ENCODE data around the gene OR14J1. TPM values are rescaled to one million over a fixed set of nuclear protein-coding genes. Genes with fewer than 3 reads are reported as not detected.
"Not testable (repeated sequence)": the region's sequence is repeated elsewhere in the genome, so short reads cannot be mapped to it uniquely, and the experiment has no call there.

OR14J1 gene
- polyA plus RNA-seq, 1 of the 3 experiments (the other 2 are of a cell fraction), result not detected

DNA sequence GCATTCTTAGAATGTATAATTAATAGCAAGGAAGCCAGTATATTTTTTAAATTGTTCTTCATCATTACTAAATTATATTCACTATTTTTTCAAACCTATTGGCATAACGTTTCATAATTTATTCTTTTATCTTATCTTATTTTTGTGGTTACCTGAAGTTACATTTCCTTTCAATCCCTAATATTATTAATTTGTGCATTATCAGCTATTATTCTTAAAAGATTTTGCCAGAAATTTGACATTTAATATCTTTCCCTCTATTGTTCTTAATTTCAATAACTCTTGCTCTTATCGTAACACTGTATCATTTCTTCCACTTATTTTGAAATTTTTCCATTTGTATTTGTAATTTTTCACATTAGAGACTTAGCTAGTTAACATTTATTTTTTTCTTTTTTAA lies 18.4 kb downstream of the OR14J1 start:
- no peaks in the 10 kb centered on the region for H3K36me3 ChIP-seq (replicated peaks in 1 of 2; ENCODE audit: control insufficient read depth in 1 of 2, insufficient read depth in 2 of 2, low read length in 1 of 2)
- H3K4me2 ChIP-seq, result no peak overlapping the region
- no peaks in the 10 kb centered on the region; the same call in 1 of the 2 replicates for H3K27me3 ChIP-seq (ENCODE audit: insufficient read depth)
- no peaks in the 10 kb centered on the region for H3K4me1 ChIP-seq (ENCODE audit: control insufficient read depth in 1 of 2, insufficient read depth in 2 of 2, low read depth in 1 of 2, low read length in 1 of 2)
- no peaks in the 10 kb centered on the region for H3K79me2 ChIP-seq (ENCODE audit: insufficient read depth)
- no peaks in the 10 kb centered on the region for H3F3A ChIP-seq (replicated peaks; ENCODE audit: insufficient read depth)
- H4K20me1 ChIP-seq (ENCODE audit: insufficient read depth), result no peaks in the 10 kb centered on the region
- no peak overlapping the region for H2AFZ ChIP-seq (ENCODE audit: low read depth)
- no peaks in the 10 kb centered on the region for H3K9me3 ChIP-seq
- WGBS (ENCODE audit: low lambda C conversion rate), result 3% methylated on average over 2 of the region's 2 CpGs
- CTCF ChIA-PET, result no interaction called here
- no peaks in the 10 kb centered on the region for H3K9me2 ChIP-seq
- POLR2A ChIA-PET, result no interaction called here
- no peak overlapping the region for H3K4me3 ChIP-seq (ENCODE audit: low read depth in 2 of 2, low read length in 1 of 2)
- no peak overlapping the region for H3K9ac ChIP-seq
- no peak for DNase-seq
- no peak for TF ChIP-seq MEF2A (IDR thresholded peaks at IDR 0.05; ENCODE audit: borderline replicate concordance, low read depth)
- no peak for TF ChIP-seq FOSL2 (IDR thresholded peaks at IDR 0.05; ENCODE audit: borderline replicate concordance, low read depth)
- TF ChIP-seq, protein P1, sequence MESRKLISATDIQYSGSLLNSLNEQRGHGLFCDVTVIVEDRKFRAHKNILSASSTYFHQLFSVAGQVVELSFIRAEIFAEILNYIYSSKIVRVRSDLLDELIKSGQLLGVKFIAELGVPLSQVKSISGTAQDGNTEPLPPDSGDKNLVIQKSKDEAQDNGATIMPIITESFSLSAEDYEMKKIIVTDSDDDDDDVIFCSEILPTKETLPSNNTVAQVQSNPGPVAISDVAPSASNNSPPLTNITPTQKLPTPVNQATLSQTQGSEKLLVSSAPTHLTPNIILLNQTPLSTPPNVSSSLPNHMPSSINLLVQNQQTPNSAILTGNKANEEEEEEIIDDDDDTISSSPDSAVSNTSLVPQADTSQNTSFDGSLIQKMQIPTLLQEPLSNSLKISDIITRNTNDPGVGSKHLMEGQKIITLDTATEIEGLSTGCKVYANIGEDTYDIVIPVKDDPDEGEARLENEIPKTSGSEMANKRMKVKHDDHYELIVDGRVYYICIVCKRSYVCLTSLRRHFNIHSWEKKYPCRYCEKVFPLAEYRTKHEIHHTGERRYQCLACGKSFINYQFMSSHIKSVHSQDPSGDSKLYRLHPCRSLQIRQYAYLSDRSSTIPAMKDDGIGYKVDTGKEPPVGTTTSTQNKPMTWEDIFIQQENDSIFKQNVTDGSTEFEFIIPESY (IDR thresholded peaks at IDR 0.05; ENCODE audit: borderline replicate concordance, low read depth), result no peak
- no peak for TF ChIP-seq RXRA (IDR thresholded peaks at IDR 0.05; ENCODE audit: borderline replicate concordance, low read depth)
- TF ChIP-seq RAD21 (IDR thresholded peaks at IDR 0.05; ENCODE audit: low read length), result no peak
- TF ChIP-seq POLR2AphosphoS5 (IDR thresholded peaks at IDR 0.05; ENCODE audit: low read depth, low read length), result no peak
- TF ChIP-seq, protein P2, sequence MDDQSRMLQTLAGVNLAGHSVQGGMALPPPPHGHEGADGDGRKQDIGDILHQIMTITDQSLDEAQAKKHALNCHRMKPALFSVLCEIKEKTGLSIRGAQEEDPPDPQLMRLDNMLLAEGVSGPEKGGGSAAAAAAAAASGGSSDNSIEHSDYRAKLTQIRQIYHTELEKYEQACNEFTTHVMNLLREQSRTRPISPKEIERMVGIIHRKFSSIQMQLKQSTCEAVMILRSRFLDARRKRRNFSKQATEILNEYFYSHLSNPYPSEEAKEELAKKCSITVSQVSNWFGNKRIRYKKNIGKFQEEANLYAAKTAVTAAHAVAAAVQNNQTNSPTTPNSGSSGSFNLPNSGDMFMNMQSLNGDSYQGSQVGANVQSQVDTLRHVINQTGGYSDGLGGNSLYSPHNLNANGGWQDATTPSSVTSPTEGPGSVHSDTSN (IDR thresholded peaks at IDR 0.05), result no peak
- TF ChIP-seq, protein P3, sequence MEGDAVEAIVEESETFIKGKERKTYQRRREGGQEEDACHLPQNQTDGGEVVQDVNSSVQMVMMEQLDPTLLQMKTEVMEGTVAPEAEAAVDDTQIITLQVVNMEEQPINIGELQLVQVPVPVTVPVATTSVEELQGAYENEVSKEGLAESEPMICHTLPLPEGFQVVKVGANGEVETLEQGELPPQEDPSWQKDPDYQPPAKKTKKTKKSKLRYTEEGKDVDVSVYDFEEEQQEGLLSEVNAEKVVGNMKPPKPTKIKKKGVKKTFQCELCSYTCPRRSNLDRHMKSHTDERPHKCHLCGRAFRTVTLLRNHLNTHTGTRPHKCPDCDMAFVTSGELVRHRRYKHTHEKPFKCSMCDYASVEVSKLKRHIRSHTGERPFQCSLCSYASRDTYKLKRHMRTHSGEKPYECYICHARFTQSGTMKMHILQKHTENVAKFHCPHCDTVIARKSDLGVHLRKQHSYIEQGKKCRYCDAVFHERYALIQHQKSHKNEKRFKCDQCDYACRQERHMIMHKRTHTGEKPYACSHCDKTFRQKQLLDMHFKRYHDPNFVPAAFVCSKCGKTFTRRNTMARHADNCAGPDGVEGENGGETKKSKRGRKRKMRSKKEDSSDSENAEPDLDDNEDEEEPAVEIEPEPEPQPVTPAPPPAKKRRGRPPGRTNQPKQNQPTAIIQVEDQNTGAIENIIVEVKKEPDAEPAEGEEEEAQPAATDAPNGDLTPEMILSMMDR (IDR thresholded peaks at IDR 0.05), result no peak
- no peak for TF ChIP-seq TEAD4 (IDR thresholded peaks at IDR 0.05; ENCODE audit: borderline replicate concordance, insufficient read depth)
- TF ChIP-seq, protein P4, sequence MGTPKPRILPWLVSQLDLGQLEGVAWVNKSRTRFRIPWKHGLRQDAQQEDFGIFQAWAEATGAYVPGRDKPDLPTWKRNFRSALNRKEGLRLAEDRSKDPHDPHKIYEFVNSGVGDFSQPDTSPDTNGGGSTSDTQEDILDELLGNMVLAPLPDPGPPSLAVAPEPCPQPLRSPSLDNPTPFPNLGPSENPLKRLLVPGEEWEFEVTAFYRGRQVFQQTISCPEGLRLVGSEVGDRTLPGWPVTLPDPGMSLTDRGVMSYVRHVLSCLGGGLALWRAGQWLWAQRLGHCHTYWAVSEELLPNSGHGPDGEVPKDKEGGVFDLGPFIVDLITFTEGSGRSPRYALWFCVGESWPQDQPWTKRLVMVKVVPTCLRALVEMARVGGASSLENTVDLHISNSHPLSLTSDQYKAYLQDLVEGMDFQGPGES (IDR thresholded peaks at IDR 0.05; ENCODE audit: low read depth, low read length), result no peak
- no peak for TF ChIP-seq FOXM1 (IDR thresholded peaks at IDR 0.05; ENCODE audit: low read depth)
- TF ChIP-seq, protein P5, sequence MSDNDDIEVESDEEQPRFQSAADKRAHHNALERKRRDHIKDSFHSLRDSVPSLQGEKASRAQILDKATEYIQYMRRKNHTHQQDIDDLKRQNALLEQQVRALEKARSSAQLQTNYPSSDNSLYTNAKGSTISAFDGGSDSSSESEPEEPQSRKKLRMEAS (IDR thresholded peaks at IDR 0.05; ENCODE audit: low read depth), result no peak
- TF ChIP-seq NRF1 (IDR thresholded peaks at IDR 0.05; ENCODE audit: low read depth, low read length), result no peak
- TF ChIP-seq, protein P6, sequence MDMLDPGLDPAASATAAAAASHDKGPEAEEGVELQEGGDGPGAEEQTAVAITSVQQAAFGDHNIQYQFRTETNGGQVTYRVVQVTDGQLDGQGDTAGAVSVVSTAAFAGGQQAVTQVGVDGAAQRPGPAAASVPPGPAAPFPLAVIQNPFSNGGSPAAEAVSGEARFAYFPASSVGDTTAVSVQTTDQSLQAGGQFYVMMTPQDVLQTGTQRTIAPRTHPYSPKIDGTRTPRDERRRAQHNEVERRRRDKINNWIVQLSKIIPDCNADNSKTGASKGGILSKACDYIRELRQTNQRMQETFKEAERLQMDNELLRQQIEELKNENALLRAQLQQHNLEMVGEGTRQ (IDR thresholded peaks at IDR 0.05; ENCODE audit: borderline replicate concordance, low read depth, low read length), result no peak
- no peak for TF ChIP-seq NFIC (IDR thresholded peaks at IDR 0.05; ENCODE audit: borderline replicate concordance)
- TF ChIP-seq, protein P7, sequence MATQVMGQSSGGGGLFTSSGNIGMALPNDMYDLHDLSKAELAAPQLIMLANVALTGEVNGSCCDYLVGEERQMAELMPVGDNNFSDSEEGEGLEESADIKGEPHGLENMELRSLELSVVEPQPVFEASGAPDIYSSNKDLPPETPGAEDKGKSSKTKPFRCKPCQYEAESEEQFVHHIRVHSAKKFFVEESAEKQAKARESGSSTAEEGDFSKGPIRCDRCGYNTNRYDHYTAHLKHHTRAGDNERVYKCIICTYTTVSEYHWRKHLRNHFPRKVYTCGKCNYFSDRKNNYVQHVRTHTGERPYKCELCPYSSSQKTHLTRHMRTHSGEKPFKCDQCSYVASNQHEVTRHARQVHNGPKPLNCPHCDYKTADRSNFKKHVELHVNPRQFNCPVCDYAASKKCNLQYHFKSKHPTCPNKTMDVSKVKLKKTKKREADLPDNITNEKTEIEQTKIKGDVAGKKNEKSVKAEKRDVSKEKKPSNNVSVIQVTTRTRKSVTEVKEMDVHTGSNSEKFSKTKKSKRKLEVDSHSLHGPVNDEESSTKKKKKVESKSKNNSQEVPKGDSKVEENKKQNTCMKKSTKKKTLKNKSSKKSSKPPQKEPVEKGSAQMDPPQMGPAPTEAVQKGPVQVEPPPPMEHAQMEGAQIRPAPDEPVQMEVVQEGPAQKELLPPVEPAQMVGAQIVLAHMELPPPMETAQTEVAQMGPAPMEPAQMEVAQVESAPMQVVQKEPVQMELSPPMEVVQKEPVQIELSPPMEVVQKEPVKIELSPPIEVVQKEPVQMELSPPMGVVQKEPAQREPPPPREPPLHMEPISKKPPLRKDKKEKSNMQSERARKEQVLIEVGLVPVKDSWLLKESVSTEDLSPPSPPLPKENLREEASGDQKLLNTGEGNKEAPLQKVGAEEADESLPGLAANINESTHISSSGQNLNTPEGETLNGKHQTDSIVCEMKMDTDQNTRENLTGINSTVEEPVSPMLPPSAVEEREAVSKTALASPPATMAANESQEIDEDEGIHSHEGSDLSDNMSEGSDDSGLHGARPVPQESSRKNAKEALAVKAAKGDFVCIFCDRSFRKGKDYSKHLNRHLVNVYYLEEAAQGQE (IDR thresholded peaks at IDR 0.05; ENCODE audit: low read depth, low read length), result no peak
- TF ChIP-seq GATA2 (CRISPR knock-in tag; IDR thresholded peaks at IDR 0.05), result no peak
- TF ChIP-seq YY1 (IDR thresholded peaks at IDR 0.05; ENCODE audit: low read depth), result no peak
- no peak overlapping the region for H3K27ac ChIP-seq (ENCODE audit: low read depth in 2 of 2, low read length in 1 of 2)

DNA sequence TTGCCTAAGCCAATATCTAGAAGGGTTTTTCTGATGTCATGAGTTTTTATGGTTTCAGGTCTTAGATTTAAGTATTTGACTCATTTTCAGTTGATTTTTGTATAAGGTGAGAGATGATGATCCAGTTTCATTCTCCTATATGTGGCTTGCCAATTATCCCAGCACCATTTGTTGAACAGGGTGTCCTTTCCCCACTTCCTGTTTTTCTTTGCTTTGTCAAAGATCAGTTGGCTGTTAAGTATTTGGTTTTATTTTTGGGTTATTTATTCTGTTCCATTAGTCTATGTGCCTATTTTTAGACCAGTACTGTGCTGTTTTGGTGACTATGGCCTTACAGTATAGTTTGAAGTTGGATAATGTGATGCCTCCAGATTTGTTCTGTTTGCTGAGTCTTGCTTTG lies 21.8 kb downstream of the OR14J1 start:
- POLR2A ChIA-PET; H3K9me3 ChIP-seq; H3K4me1 ChIP-seq (ENCODE audit: control insufficient read depth in 1 of 2, insufficient read depth in 2 of 2, low read depth in 1 of 2, low read length in 1 of 2); H3K9me2 ChIP-seq; DNase-seq; H3K27ac ChIP-seq (ENCODE audit: low read depth in 2 of 2, low read length in 1 of 2); H3K9ac ChIP-seq; H4K20me1 ChIP-seq (ENCODE audit: insufficient read depth); H2AFZ ChIP-seq (ENCODE audit: low read depth); H3K36me3 ChIP-seq (replicated peaks in 1 of 2; ENCODE audit: control insufficient read depth in 1 of 2, insufficient read depth in 2 of 2, low read length in 1 of 2); H3K79me2 ChIP-seq (ENCODE audit: insufficient read depth); H3F3A ChIP-seq (replicated peaks; ENCODE audit: insufficient read depth); H3K27me3 ChIP-seq (ENCODE audit: insufficient read depth); H3K4me2 ChIP-seq; CTCF ChIA-PET; H3K4me3 ChIP-seq (ENCODE audit: low read depth in 2 of 2, low read length in 1 of 2): not testable (repeated sequence)

Data from SK-N-SH (cell line).